LNCaP clone FGC (cell line): ENCODE data around the gene IL17D.

Source experiments
- DNase-seq: peaks from one replicate; pipeline ENCODE4 v3.0.0-alpha.2; 2011; ENCODE audit warnings: low read depth
- H3K4me3 ChIP-seq: 2 replicates; pipeline ENCODE4 v1.5.1; 2011; ENCODE audit warnings: mild to moderate bottlenecking, low read depth, low read length, control low read depth
- CTCF ChIP-seq: IDR thresholded peaks from 2 replicates; pipeline ENCODE4 v1.5.1; 2012; ENCODE audit warnings: mild to moderate bottlenecking; ENCODE audit not compliant: control insufficient read depth, insufficient read depth; ENCODE audit errors: extremely low read depth

The IL17D gene

GRCh38 chr13:20682061-20682460, 21.4 kb upstream of the IL17D start:
- DNase-seq = no peak
- no peak overlapping the region for H3K4me3 ChIP-seq
- TF ChIP-seq CTCF = no peak

DNA sequence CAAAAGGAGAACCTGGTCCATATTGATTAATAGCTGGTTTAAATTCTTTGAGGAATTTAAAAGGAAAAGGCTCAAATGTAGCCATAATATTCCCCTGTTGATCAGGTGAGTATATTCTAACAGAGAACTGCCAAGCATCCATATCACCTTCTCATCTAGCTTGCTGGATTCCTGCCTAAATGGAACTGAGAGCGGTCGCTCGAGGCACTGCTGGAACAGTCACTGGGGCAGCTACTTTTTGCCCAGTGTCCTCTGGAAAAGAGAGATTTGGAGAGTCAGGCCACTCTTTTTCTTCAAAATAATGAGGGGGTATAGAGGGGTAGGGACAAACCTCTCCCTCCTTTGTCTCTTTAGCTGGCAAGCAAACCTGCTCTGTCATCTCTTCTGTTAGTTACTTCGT, 19.5 kb upstream of the IL17D start:
- H3K4me3 ChIP-seq = no peak overlapping the region
- no peak for TF ChIP-seq CTCF
- DNase-seq = no peak

DNA sequence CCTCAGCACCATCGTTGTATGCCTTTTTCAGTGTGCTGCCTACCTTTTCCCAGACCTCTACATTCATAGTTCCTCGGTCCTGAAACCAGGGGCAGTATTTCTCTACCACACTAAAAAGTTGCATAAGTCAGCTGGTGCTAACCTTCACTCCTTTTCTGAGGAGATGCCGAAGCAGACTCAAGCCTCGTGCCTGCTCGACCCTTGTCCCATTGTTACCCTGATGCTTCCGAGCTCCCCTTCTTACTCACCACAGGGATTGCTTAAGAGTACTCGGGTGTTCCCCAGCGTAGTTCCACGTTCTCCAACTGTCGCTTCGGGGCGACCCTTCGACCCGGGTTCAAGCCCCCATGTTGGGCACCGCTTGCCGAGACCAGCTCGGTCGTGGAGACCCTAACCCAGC, 19.0 kb upstream of the IL17D start:
- no peak overlapping the region for H3K4me3 ChIP-seq
- DNase-seq = no peak
- no peak for TF ChIP-seq CTCF

DNA sequence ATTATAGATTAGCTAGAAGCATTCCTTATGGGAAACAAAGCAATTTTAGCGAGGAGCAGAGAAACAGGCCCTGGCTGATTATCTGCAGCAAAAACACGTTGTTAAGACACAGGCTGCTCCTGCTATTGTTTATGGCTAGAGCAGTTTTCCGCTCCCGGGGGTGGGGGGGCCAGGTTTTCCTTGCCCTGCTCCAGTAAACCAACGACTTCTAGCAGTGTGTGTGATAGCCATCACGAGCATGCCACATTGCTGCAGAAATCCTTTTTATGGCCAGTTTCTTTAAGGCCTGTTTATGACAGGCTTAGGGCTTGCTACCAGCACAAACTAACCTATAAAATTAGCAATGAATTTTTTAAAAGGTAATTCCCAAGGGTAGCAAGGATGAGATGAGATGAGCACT, 18.4 kb upstream of the IL17D start:
- H3K4me3 ChIP-seq = no peak overlapping the region
- TF ChIP-seq CTCF = no peak
- DNase-seq = no peak

DNA sequence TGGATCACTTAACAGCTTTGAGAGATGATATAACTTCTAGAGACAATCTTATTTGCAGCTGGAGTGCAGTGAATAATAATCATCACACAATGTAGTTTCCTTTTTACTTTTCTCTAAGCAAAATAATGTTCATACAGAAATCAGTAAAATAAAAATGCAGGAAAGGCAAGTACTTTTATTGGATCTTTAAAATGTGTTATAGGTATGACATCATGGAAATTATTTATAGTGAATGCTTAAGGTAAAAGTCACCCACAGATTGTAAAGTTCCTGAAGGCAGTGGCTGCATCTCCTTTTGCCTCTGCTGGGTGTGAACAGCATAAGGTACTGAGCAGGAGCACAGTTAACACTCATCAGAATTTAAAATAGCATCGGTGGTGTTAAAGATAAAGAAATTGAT, 17.3 kb upstream of the IL17D start:
- H3K4me3 ChIP-seq = no peak overlapping the region
- TF ChIP-seq CTCF = no peak
- no peak for DNase-seq

DNA sequence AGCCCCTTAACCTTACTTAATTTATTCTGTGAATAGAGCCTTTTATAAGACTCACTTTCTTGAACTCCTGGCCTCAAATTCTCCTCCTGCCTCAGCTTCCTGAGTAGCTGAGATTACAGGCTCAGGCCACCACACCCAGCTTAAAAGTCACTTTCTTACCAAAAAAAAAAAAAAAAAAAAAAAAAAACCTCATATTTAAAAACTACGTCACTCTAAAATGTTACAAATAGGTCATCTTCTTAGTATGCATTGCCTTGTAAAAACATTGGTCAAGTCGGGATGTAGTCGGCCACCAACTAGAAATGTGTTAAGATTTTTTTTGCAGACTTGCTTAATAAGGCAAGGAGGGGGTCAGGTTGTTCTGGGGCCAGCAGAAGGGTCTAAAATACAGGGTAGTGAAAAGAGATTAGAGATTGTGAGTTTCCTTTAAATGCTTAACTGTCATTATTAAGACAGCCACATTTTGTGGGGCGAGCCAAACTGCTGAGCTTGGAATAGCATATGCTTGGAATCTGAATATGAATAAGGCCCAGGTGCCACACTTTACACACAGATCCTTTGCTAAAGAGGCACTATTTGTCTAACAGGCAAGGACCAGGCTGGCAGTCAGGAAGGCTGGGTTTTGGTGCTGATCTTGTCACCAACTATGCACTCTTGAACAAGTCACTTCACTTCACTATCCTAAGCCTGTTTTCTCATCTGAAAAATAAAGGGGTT, 16.5 kb upstream of the IL17D start:
- no peak for DNase-seq
- no peak for TF ChIP-seq CTCF
- no peak overlapping the region for H3K4me3 ChIP-seq

DNA sequence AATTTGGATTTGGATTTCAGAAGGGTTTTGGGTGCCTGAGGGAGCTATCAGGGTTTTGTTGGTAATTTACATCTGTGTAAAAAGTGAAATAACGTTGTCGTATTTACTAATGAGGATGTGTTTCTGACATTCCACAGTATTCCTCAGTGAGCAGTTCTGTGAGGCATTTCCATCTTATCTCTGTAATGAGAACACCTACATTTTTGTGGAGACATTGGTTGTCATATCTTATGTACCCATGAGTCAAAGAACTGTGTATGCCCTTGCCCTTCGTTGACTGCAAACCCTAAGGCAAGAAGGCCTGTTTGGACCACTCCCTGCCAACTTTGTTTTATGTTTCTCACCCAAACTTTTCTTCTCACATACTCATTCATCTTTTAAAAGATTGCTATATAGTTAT, 14.2 kb upstream of the IL17D start:
- DNase-seq = no peak
- H3K4me3 ChIP-seq = no peak overlapping the region
- no peak for TF ChIP-seq CTCF
